Skeletal muscle cell (primary cell): ENCODE results near the gene PES1.

Source experiments
- DNase-seq: peaks from one replicate; pipeline ENCODE4 v3.0.0-alpha.2; 2010; ENCODE audit warnings: low read depth
- H3K4me3 ChIP-seq: 2 replicates; pipeline ENCODE4 v1.5.1; 2011; ENCODE audit warnings: low read depth, mild to moderate bottlenecking, control low read depth, low read length, moderate library complexity

Gene PES1

GRCh38 chr22:30526656-30527055 is 65.1 kb downstream of the PES1 start:
- H3K4me3 ChIP-seq: no peak overlapping the region
- no peak for DNase-seq
